PC-9 (cell line): ENCODE measurements around the gene CCDC60. TPM values are rescaled to one million over a fixed set of nuclear protein-coding genes. Genes with fewer than 3 reads are reported as not detected.

Experiments
- BruUV-seq: library from RNA; stranded (reverse); fragments of 400-500 nt; replicated peaks from 2 replicates; lab custom pipeline; 2021; lab: Mats Ljungman, UMichigan
- CTCF ChIA-PET: fragments of 300-600 bp; sonication (Branson Sonifier 250); formaldehyde crosslinking; loops from one replicate; lab custom pipeline; 2022; ENCODE audit warnings: antibody characterized with exemption; lab: Charles Lee
- POLR2A ChIA-PET: fragments of 300-600 bp; sonication (Branson Sonifier 250); formaldehyde crosslinking; loops from one replicate; lab custom pipeline; 2022; ENCODE audit warnings: antibody characterized with exemption; ENCODE audit not compliant: unreplicated experiment; lab: Charles Lee
- DNase-seq, 2 experiments: peaks; one replicate each; pipeline versions ENCODE4 v3.0.0 to v3.0.0-alpha.2; 2015 to 2022; ENCODE audit warnings: mixed read lengths in 1 of 2
- H2AFZ ChIP-seq: fragments of 200-600 bp; sonication (generic); 2 replicates; pipeline ENCODE4 v1.8.1; 2017; ENCODE audit warnings: antibody characterized with exemption
- H3F3A ChIP-seq: fragments of 200-600 bp; sonication (generic); 2 replicates; pipeline ENCODE4 v1.8.1; 2017; ENCODE audit warnings: antibody characterized with exemption, mild to moderate bottlenecking, low read depth; ENCODE audit not compliant: insufficient read depth
- H3K27ac ChIP-seq: fragments of 200-600 bp; sonication (generic); 2 replicates; pipeline ENCODE4 v1.6.1; 2016; ENCODE audit warnings: mixed run types
- H3K27me3 ChIP-seq: fragments of 200-600 bp; sonication (generic); 2 replicates; pipeline ENCODE4 v1.6.1; 2016; ENCODE audit warnings: low read depth, mixed run types; ENCODE audit not compliant: insufficient read depth
- H3K36me3 ChIP-seq: fragments of 200-600 bp; sonication (generic); 2 replicates; pipeline ENCODE4 v1.6.1; 2016; ENCODE audit warnings: low read depth, mixed run types
- H3K4me1 ChIP-seq: fragments of 200-600 bp; sonication (generic); replicated peaks from 2 replicates; pipeline ENCODE4 v1.6.1; 2016; ENCODE audit warnings: mixed run types; ENCODE audit not compliant: insufficient read depth
- H3K4me2 ChIP-seq: fragments of 200-600 bp; sonication (generic); 2 replicates; pipeline ENCODE4 v1.6.1; 2017; ENCODE audit warnings: mixed run types
- H3K4me3 ChIP-seq: fragments of 200-600 bp; sonication (generic); 2 replicates; pipeline ENCODE4 v1.6.1; 2016; ENCODE audit warnings: mixed run types
- H3K79me2 ChIP-seq: fragments of 200-600 bp; sonication (generic); 2 replicates; pipeline ENCODE4 v1.6.1; 2017; ENCODE audit warnings: low read depth, mixed run types
- H3K9me2 ChIP-seq: fragments of 200-600 bp; sonication (generic); 2 replicates; pipeline ENCODE4 v1.8.1; 2017; ENCODE audit warnings: mild to moderate bottlenecking; ENCODE audit not compliant: insufficient read depth
- H3K9me3 ChIP-seq: fragments of 200-600 bp; sonication (generic); 2 replicates; pipeline ENCODE4 v1.8.1; 2016; ENCODE audit warnings: low read depth; ENCODE audit not compliant: insufficient read depth
- H4K20me1 ChIP-seq: fragments of 200-600 bp; sonication (generic); 2 replicates; pipeline ENCODE4 v1.8.1; 2017; ENCODE audit not compliant: insufficient read depth
- CTCF ChIP-seq: fragments of 200-600 bp; sonication (generic); conservative IDR thresholded peaks from 2 replicates; pipeline ENCODE4 v1.6.1; 2017; ENCODE audit warnings: mixed run types, antibody characterized with exemption, mild to moderate bottlenecking, moderate library complexity
- EZH2 ChIP-seq: fragments of 200-600 bp; sonication (generic); IDR thresholded peaks from 2 replicates; pipeline ENCODE4 v1.8.0; 2017; ENCODE audit warnings: antibody characterized with exemption, low read depth
- intact Hi-C: fragments of 100-400 bp; cut with micrococcal nuclease; formaldehyde crosslinking; loops from one replicate; pipeline ENCODE4 v1.10.0; 2022; ENCODE audit not compliant: unreplicated experiment
- total RNA-seq: library from RNA; stranded (reverse); gene quantifications from 2 replicates; pipeline ENCODE4 v1.2.3, GENCODE V29; 2021

CCDC60 gene
- total RNA-seq, 1 experiment from 2014 or later: not detected

GRCh38 chr12:119425623-119426022 is 91.1 kb downstream of the CCDC60 start:
- no TSS peak for BruUV-seq
- Histone ChIP-seq H3K27ac (no peak overlapping the region), H3F3A (no peaks in the 10 kb centered on the region), H2AFZ (no peak overlapping the region), H4K20me1 (no peaks in the 10 kb centered on the region), H3K9me3 (no peaks in the 10 kb centered on the region), H3K9me2 (no peaks in the 10 kb centered on the region), H3K36me3 (no peaks in the 10 kb centered on the region), H3K4me3 (no peak overlapping the region), H3K4me2 (no peak overlapping the region), H3K4me1 (no peaks in the 10 kb centered on the region), H3K27me3 (0 out of 2 replicates have a peak, but pooled peaks cover 3% of the 10 kb centered on the region), H3K79me2 (no peaks in the 10 kb centered on the region)
- intact Hi-C loops: no loop called here
- CTCF ChIA-PET: no interaction called here
- no peak for TF ChIP-seq EZH2
- TF ChIP-seq CTCF: no peak
- POLR2A ChIA-PET: no interaction called here
- no peak for DNase-seq

- no peaks in the 10 kb centered on the region for H3K9me3 ChIP-seq
- no peaks in the 10 kb centered on the region for H3K4me1 ChIP-seq
- H3K27me3 ChIP-seq: 0 out of 2 replicates have a peak, but pooled peaks cover 7% of the 10 kb centered on the region
- no peaks in the 10 kb centered on the region for H4K20me1 ChIP-seq
- intact Hi-C loops: no loop called here
- no peak overlapping the region for H3K4me3 ChIP-seq
- no peak for TF ChIP-seq CTCF
- TF ChIP-seq EZH2: no peak
- no peak for DNase-seq
- POLR2A ChIA-PET: no interaction called here
- no TSS peak for BruUV-seq
- no peaks in the 10 kb centered on the region for H3K79me2 ChIP-seq
- H3K36me3 ChIP-seq: no peaks in the 10 kb centered on the region
- H3K4me2 ChIP-seq: no peak overlapping the region
- H2AFZ ChIP-seq: no peak overlapping the region
- no peaks in the 10 kb centered on the region for H3K9me2 ChIP-seq
- H3K27ac ChIP-seq: no peak overlapping the region
- CTCF ChIA-PET: no interaction called here
- H3F3A ChIP-seq: no peaks in the 10 kb centered on the region
These were observed 96.6 kb downstream of the CCDC60 start for GRCh38 chr12:119431151-119431550.

GRCh38 chr12:119432949-119433348 is 98.4 kb downstream of the CCDC60 start:
- Histone ChIP-seq H3K79me2 (no peaks in the 10 kb centered on the region), H3K9me3 (no peaks in the 10 kb centered on the region), H3K4me2 (no peak overlapping the region), H3K36me3 (no peaks in the 10 kb centered on the region), H3K4me1 (no peaks in the 10 kb centered on the region), H2AFZ (no peak overlapping the region), H3K27ac (no peak overlapping the region), H3K9me2 (no peaks in the 10 kb centered on the region), H3K27me3 (0 out of 2 replicates have a peak, but pooled peaks cover 7% of the 10 kb centered on the region), H4K20me1 (no peaks in the 10 kb centered on the region), H3F3A (no peaks in the 10 kb centered on the region), H3K4me3 (no peak overlapping the region)
- no TSS peak for BruUV-seq
- CTCF ChIA-PET: no interaction called here
- POLR2A ChIA-PET: no interaction called here
- TF ChIP-seq CTCF (no peak), EZH2 (no peak)
- DNase-seq: no peak
- intact Hi-C loops: no loop called here
